ENCODE results near the gene GPR84.

The GPR84 gene

GRCh38 chr12:54390668-54391551, 26.6 kb upstream of the GPR84 start:
- DNase-seq, result peak; percentile 85

GRCh38 chr12:54390176-54390667, 25.9 kb upstream of the GPR84 start:
- DNase-seq, result peak; percentile 94

GRCh38 chr12:54389607-54390175, 25.4 kb upstream of the GPR84 start:
- no peak for DNase-seq

GRCh38 chr12:54389134-54389508, 24.8 kb upstream of the GPR84 start:
- DNase-seq, result no peak

GRCh38 chr12:54388237-54389133, 24.2 kb upstream of the GPR84 start:
- DNase-seq, result peak; percentile 51

GRCh38 chr12:54387114-54387467, 22.8 kb upstream of the GPR84 start:
- peak; percentile 39 for DNase-seq

GRCh38 chr12:54386403-54387113, 22.3 kb upstream of the GPR84 start:
- DNase-seq, result no peak

GRCh38 chr12:54385251-54385914, 21.1 kb upstream of the GPR84 start:
- DNase-seq, result peak; percentile 94

- peak; percentile 56 for DNase-seq
Measured at GRCh38 chr12:54384591-54385041, 20.3 kb upstream of the GPR84 start, which contains the start of gene ZNF385A. ZNF385A (minus strand) TSS chr12:54384733; CDS start chr12:54384514, 219 bp downstream.

GRCh38 chr12:54383041-54383609, 18.8 kb upstream of the GPR84 start:
- no peak for DNase-seq

- DNase-seq, result no peak
Measured at GRCh38 chr12:54381136-54381535, 16.9 kb upstream of the GPR84 start.

- DNase-seq, result peak; percentile 97
Measured at GRCh38 chr12:54379398-54380201, 15.3 kb upstream of the GPR84 start.

- peak; percentile 76 for DNase-seq
Measured at GRCh38 chr12:54378796-54379397, 14.6 kb upstream of the GPR84 start.

- no peak for DNase-seq
Measured at GRCh38 chr12:54377797-54378515, 13.7 kb upstream of the GPR84 start.

- DNase-seq, result no peak
Measured at GRCh38 chr12:54377007-54377406, 12.7 kb upstream of the GPR84 start.

- DNase-seq, result no peak
Measured at GRCh38 chr12:54376596-54376995, 12.3 kb upstream of the GPR84 start.

GRCh38 chr12:54375259-54375579, 10.9 kb upstream of the GPR84 start:
- no peak for DNase-seq

GRCh38 chr12:54374562-54375258, 10.4 kb upstream of the GPR84 start:
- peak; percentile 43 for DNase-seq

Data from eye (tissue), 1 donor.